ENCODE results near the gene ANLN.
"Not testable (repeated sequence)": the region's sequence is repeated elsewhere in the genome, so short reads cannot be mapped to it uniquely, and the experiment has no call there.

The ANLN gene

GRCh38 chr7:36473454-36474282, 84.0 kb downstream of the ANLN start:
- peak in 1 of 6 experiments; percentile 5 for DNase-seq

- peak in 1 of 6 experiments; percentile 1 for DNase-seq
These were observed 84.8 kb downstream of the ANLN start for GRCh38 chr7:36474283-36475010.

GRCh38 chr7:36475011-36475342, 85.3 kb downstream of the ANLN start:
- no peak for DNase-seq

- no peak for DNase-seq
These were observed 85.7 kb downstream of the ANLN start for GRCh38 chr7:36475381-36475780.

- DNase-seq: no peak
These were observed 89.1 kb downstream of the ANLN start for GRCh38 chr7:36478745-36479144.

- not testable (repeated sequence) for DNase-seq
These were observed 94.2 kb downstream of the ANLN start for GRCh38 chr7:36483853-36484252.

GRCh38 chr7:36484265-36484664, 94.6 kb downstream of the ANLN start:
- DNase-seq: no peak

GRCh38 chr7:36486336-36486735, 96.7 kb downstream of the ANLN start:
- no peak for DNase-seq

GRCh38 chr7:36487756-36488336, 98.2 kb downstream of the ANLN start:
- peak in 3 of 6 experiments; percentile 37 to 66 (median 61) for DNase-seq

- not testable (repeated sequence) for DNase-seq
These were observed 99.0 kb downstream of the ANLN start for GRCh38 chr7:36488672-36489071.

GRCh38 chr7:36490419-36490830, 100.8 kb downstream of the ANLN start:
- DNase-seq: no peak

GRCh38 chr7:36491317-36491716, 101.7 kb downstream of the ANLN start:
- DNase-seq: no peak

GRCh38 chr7:36496576-36496975, 106.9 kb downstream of the ANLN start:
- DNase-seq: no peak

GRCh38 chr7:36497176-36497575, 107.5 kb downstream of the ANLN start:
- DNase-seq: not testable (repeated sequence)

GRCh38 chr7:36497775-36498174, 108.1 kb downstream of the ANLN start:
- no peak for DNase-seq
